K562 (cell line): ENCODE results near the gene NRCAM. TPM values are rescaled to one million over a fixed set of nuclear protein-coding genes. Genes with fewer than 3 reads are reported as not detected.

Experiments
- CHCHD3 ChIP-seq: fragments of 250-450 bp; sonication (Bioruptor Pico); IDR thresholded peaks from 2 replicates; pipeline ENCODE4 v2.1.2; 2022; ENCODE audit warnings: mild to moderate bottlenecking
- EP400 ChIP-seq: fragments of 450-650 bp; IDR thresholded peaks from 2 replicates; pipeline ENCODE4 v1.6.1; 2017; ENCODE audit warnings: antibody characterized with exemption, mild to moderate bottlenecking, moderate library complexity
- HDAC1 ChIP-seq, 2 experiments: fragments of 450-650 bp; IDR thresholded peaks; 2 replicates each; pipeline ENCODE4 v1.6.1; 2016 to 2017; ENCODE audit warnings: inconsistent platforms in 1 of 2, mild to moderate bottlenecking in 1 of 2, moderate library complexity in 1 of 2
- IRF9 ChIP-seq: fragments of 450-650 bp; IDR thresholded peaks from 2 replicates; pipeline ENCODE4 v1.6.1; 2016; ENCODE audit warnings: missing biosample characterization, missing genetic modification characterization
- JUN ChIP-seq, 2 experiments: sonication (generic) in 1 of 2; formaldehyde crosslinking in 1 of 2; IDR thresholded peaks; 2 replicates each; pipeline versions ENCODE4 v1.6.1 to v1.8.0; 2012 to 2022; ENCODE audit warnings: borderline replicate concordance in 2 of 2, mild to moderate bottlenecking in 2 of 2, improper control_type of control experiment in 1 of 2, low read depth in 1 of 2, low read length in 1 of 2, missing genetic modification reagents in 1 of 2
- KDM5B ChIP-seq: fragments of 200-600 bp; sonication (generic); IDR thresholded peaks from 2 replicates; pipeline ENCODE4 v1.6.1; 2012; ENCODE audit warnings: low read depth, mild to moderate bottlenecking, moderate library complexity, low read length, control low read depth, inconsistent platforms; ENCODE audit not compliant: insufficient replicate concordance
- MAFF ChIP-seq: IDR thresholded peaks from 2 replicates; pipeline ENCODE4 v1.6.1; 2012; ENCODE audit warnings: low read length, improper control_type of control experiment
- MAZ ChIP-seq, 2 experiments: fragments of 450-650 bp in 1 of 2; sonication (generic) in 1 of 2; formaldehyde crosslinking; IDR thresholded peaks in 1 of 2; conservative IDR thresholded peaks in 1 of 2; 2 replicates each; pipeline versions ENCODE4 v1.4.0 to v1.5.0; 2020; ENCODE audit warnings: mild to moderate bottlenecking in 1 of 2, missing genetic modification reagents in 1 of 2
- PHB ChIP-seq: fragments of 250-450 bp; sonication (Bioruptor Pico); IDR thresholded peaks from 2 replicates; pipeline ENCODE4 v1.5.0; 2021
- POLR3G ChIP-seq: IDR thresholded peaks from 2 replicates; pipeline ENCODE4 v1.6.1; 2011; ENCODE audit not compliant: insufficient read length, insufficient replicate concordance; ENCODE audit errors: extremely low read depth
- TAF1 ChIP-seq: IDR thresholded peaks from 2 replicates; pipeline ENCODE4 v1.6.1; 2011; ENCODE audit warnings: mild to moderate bottlenecking, low read length, moderate library complexity; ENCODE audit not compliant: insufficient read depth, control insufficient read depth, severe bottlenecking; ENCODE audit errors: extremely low read depth
- THRAP3 ChIP-seq: fragments of 450-650 bp; IDR thresholded peaks from 2 replicates; pipeline ENCODE4 v1.6.1; 2016; ENCODE audit warnings: mild to moderate bottlenecking, inconsistent platforms, borderline replicate concordance
- TRIM28 ChIP-seq: fragments of 450-650 bp; IDR thresholded peaks from 2 replicates; pipeline ENCODE4 v1.6.1; 2017
- ZEB2 ChIP-seq: fragments of 450-650 bp; IDR thresholded peaks from 2 replicates; pipeline ENCODE4 v1.6.1; 2016
- ZNF518B ChIP-seq: fragments of 250-450 bp; sonication (Bioruptor Pico); IDR thresholded peaks from 2 replicates; pipeline ENCODE4 v1.5.0; 2021; ENCODE audit warnings: mild to moderate bottlenecking, moderate library complexity
- polyA plus RNA-seq, 8 experiments: library from polyadenylated mRNA; depleted of rRNA in 4 of 8; stranded (reverse) in 5 of 8; unstranded in 3 of 8; fragments of >200 nt; fragmentation: Nextera tagmentation in 2 of 8; fragmentation: Illumina TruSeq in 1 of 8; extraction: Ambion mirVana in 2 of 8; extraction: Trizol in 1 of 8; gene quantifications; 2 replicates each; pipeline versions ENCODE4 v1.2.1 to v1.2.3, GENCODE V29; 2011 to 2014; ENCODE audit warnings: inconsistent platforms in 1 of 8, missing spikeins in 1 of 8
- total RNA-seq, 7 experiments: library from RNA; depleted of rRNA in 6 of 7; stranded (reverse); fragments of >200 nt in 6 of 7; fragmentation: Illumina TruSeq in 2 of 7; extraction: Trizol in 2 of 7; gene quantifications; 2 replicates each; pipeline versions ENCODE4 v1.2.1 to v1.2.3, GENCODE V29; 2011 to 2021; ENCODE audit warnings: low replicate concordance in 1 of 7
- TF ChIP-seq, protein P1 (sequence below): fragments of 200-800 bp; sonication (Bioruptor generic); IDR thresholded peaks from 2 replicates; pipeline ENCODE4 v1.6.1; 2017; ENCODE audit warnings: missing genetic modification characterization, missing compliant biosample characterization

NRCAM gene
- total and polyA plus RNA-seq, 9 of the 15 experiments (the other 6 are each of a cell fraction or from before 2014, with no cell fraction given) = 0.03 to 0.54 (median 0.12) TPM; not detected in 1

DNA sequence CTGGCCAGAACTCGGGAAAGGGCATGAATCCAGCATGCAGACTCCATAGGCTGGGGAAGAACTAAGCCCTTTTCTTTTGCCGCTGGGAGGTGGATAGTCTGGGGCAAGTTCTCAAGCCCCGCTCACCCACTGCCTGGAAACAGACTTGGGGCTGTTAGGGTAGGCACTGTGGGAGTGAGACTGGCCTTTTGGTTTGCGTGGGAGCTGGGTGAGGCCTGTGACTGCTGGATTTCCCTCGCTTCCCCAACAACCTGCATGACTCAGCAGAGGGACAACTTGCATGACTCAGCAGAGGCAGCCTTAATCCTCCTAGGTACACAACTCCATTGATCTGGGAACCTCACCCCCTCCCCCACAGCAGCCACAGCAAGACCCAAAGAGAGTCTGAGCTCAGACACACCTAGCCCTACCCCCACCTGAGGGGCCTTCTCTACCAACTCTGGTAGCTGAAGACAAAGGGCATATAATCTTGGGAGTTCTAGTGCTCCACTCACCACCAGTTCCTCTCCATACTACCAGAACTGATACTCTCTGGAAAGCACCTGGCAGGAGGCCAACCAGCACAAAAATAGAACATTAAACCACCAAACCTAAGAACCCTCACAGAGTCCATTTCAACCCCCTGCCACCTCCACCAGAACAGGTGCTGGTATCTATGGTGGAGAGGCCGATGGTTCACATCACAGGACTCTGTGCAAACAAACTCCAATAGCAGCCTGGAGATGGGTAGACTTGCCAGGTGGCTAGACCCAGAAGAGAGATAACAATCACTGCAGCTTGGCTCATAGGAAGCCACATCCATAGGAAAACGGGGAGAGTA, 244.6 kb downstream of the NRCAM start (continued):
- TF ChIP-seq MAZ (CRISPR knock-in tag; conservative IDR thresholded peaks at IDR 0.05 in 1 of 2, IDR thresholded peaks at IDR 0.05 in 1 of 2) = peak in 1 of 2 experiments; percentile 72; a peak in 2 of 4 replicates
- peak; percentile 96 for TF ChIP-seq MAFF
- peak; percentile 82 for TF ChIP-seq ZEB2
- TF ChIP-seq JUN (IDR thresholded peaks at IDR 0.05; ENCODE audit: borderline replicate concordance, low read depth, low read length) = peak; percentile 72
- no peak for TF ChIP-seq JUN (CRISPR knock-in tag; IDR thresholded peaks at IDR 0.05; ENCODE audit: borderline replicate concordance)
- no peak for TF ChIP-seq PHB (CRISPR knock-in tag)
- TF ChIP-seq, protein P1, sequence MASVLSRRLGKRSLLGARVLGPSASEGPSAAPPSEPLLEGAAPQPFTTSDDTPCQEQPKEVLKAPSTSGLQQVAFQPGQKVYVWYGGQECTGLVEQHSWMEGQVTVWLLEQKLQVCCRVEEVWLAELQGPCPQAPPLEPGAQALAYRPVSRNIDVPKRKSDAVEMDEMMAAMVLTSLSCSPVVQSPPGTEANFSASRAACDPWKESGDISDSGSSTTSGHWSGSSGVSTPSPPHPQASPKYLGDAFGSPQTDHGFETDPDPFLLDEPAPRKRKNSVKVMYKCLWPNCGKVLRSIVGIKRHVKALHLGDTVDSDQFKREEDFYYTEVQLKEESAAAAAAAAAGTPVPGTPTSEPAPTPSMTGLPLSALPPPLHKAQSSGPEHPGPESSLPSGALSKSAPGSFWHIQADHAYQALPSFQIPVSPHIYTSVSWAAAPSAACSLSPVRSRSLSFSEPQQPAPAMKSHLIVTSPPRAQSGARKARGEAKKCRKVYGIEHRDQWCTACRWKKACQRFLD (CRISPR knock-in tag) = no peak
- no peak for TF ChIP-seq ZNF518B (CRISPR knock-in tag)
- no peak for TF ChIP-seq POLR3G
- TF ChIP-seq TAF1 = peak; percentile 32
- peak; percentile 46 for TF ChIP-seq EP400
- TF ChIP-seq KDM5B = no peak
- TF ChIP-seq HDAC1 (IDR thresholded peaks at IDR 0.05) = peak in 1 of 2 experiments; percentile 71; a peak in 2 of 4 replicates
- 0 out of 2 replicates have a peak, but pooled peaks have one; percentile 67 for TF ChIP-seq THRAP3
- TF ChIP-seq CHCHD3 (CRISPR knock-in tag) = no peak
- peak; percentile 36 for TF ChIP-seq IRF9
- peak; percentile 99 for TF ChIP-seq TRIM28
